Measurements from ENCODE around the gene TSPAN8. TPM values are rescaled to one million over a fixed set of nuclear protein-coding genes. Genes with fewer than 3 reads are reported as not detected.

The TSPAN8 gene
- total and polyA plus RNA-seq, 10 of the 15 experiments (the other 5 are each of a cell fraction or from before 2014, with no cell fraction given), result 0.16 to 0.49 TPM; not detected in 8

DNA sequence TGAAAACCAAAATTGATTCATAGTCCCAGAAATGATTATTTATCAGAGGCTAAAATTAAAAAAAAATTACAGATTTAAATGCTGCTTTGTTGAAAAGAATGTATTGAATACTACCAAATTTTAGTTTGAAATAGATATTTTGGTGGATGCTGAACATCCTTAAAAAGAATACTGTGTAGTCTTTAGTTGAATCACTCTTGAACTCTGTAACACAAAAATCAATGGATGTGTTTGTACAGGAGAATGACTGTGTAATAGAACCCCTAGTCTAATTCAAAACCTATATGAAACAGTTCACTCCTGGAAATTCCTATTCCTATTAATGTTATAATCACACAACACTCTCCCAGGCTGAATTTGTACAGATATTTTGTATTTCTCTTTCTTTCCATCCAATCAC, 1.5 kb upstream of the TSPAN8 start (continued):
- TF ChIP-seq YY1 (IDR thresholded peaks at IDR 0.05; ENCODE audit: low read depth, low read length), result no peak
- no peak for TF ChIP-seq FOXM1 (IDR thresholded peaks at IDR 0.05; ENCODE audit: low read depth, low read length)
- TF ChIP-seq, protein P1, sequence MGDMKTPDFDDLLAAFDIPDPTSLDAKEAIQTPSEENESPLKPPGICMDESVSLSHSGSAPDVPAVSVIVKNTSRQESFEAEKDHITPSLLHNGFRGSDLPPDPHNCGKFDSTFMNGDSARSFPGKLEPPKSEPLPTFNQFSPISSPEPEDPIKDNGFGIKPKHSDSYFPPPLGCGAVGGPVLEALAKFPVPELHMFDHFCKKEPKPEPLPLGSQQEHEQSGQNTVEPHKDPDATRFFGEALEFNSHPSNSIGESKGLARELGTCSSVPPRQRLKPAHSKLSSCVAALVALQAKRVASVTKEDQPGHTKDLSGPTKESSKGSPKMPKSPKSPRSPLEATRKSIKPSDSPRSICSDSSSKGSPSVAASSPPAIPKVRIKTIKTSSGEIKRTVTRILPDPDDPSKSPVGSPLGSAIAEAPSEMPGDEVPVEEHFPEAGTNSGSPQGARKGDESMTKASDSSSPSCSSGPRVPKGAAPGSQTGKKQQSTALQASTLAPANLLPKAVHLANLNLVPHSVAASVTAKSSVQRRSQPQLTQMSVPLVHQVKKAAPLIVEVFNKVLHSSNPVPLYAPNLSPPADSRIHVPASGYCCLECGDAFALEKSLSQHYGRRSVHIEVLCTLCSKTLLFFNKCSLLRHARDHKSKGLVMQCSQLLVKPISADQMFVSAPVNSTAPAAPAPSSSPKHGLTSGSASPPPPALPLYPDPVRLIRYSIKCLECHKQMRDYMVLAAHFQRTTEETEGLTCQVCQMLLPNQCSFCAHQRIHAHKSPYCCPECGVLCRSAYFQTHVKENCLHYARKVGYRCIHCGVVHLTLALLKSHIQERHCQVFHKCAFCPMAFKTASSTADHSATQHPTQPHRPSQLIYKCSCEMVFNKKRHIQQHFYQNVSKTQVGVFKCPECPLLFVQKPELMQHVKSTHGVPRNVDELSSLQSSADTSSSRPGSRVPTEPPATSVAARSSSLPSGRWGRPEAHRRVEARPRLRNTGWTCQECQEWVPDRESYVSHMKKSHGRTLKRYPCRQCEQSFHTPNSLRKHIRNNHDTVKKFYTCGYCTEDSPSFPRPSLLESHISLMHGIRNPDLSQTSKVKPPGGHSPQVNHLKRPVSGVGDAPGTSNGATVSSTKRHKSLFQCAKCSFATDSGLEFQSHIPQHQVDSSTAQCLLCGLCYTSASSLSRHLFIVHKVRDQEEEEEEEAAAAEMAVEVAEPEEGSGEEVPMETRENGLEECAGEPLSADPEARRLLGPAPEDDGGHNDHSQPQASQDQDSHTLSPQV (IDR thresholded peaks at IDR 0.05), result no peak
- no peak for TF ChIP-seq SP1 (IDR thresholded peaks at IDR 0.05; ENCODE audit: low read depth, low read length)

DNA sequence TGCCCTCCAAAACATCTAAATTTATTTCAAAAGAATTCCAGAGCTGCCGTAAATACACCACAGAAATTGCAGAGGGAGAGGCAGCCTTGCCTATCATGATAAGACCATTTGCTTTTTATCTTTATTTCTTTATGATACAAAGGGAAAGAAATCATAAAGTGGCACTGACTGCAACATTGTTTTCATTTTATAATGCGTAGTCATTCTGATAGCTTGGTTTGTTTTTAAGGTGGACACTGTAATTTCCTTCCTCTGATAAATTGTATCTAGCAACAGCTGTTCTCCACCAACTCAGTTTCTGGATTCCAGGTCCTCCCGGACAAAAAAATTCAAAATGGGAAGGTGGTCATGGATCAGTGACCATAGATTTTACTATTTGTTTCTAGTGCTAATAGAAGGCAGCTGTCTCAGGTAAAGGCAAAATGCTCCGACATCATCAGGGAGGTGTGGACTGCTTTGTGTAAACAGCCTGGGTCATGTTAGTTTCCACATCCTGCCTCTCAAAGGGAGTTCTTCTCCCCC, 623 bp upstream of the TSPAN8 start:
- no peaks in the 10 kb centered on the region for H4K20me1 ChIP-seq (ENCODE audit: control insufficient read depth, insufficient read depth)
- H3K9me3 ChIP-seq (replicated peaks; ENCODE audit: control insufficient read depth, insufficient read depth, low read length), result no peaks in the 10 kb centered on the region
- DNase-seq (ENCODE audit: low read depth, low spot score), result no peak
- ChIA-PET POLR2A (no interaction called here), RAD21 (ENCODE audit: unreplicated experiment) (no interaction called here), SMC1A (ENCODE audit: uncharacterized antibody, unreplicated experiment) (no interaction called here), CTCF (no interaction called here)
- H3K9ac ChIP-seq (ENCODE audit: control insufficient read depth, insufficient read depth, low read length), result no peak overlapping the region
- no peak overlapping the region for H2AFZ ChIP-seq (ENCODE audit: control insufficient read depth, low read depth, low read length)
- BruUV-seq (replicated peaks), result no TSS peak
- no peaks in the 10 kb centered on the region for H3K36me3 ChIP-seq (ENCODE audit: control insufficient read depth in 2 of 2, insufficient read depth in 2 of 2, low read length in 1 of 2)
- no peak overlapping the region for H3K4me2 ChIP-seq (ENCODE audit: control insufficient read depth, insufficient read depth)
- no peaks in the 10 kb centered on the region for H3K27me3 ChIP-seq (replicated peaks in 1 of 2; ENCODE audit: control insufficient read depth in 2 of 2, insufficient read depth in 2 of 2, low read length in 1 of 2)
- no peak overlapping the region for H3K27ac ChIP-seq (ENCODE audit: control insufficient read depth, insufficient read depth)
- 45% methylated on average over 4 of the region's 4 CpGs for WGBS (ENCODE audit: insufficient coverage, insufficient replicate concordance, low lambda C conversion rate, missing lambda C conversion rate)
- H3K4me3 ChIP-seq, result no peak overlapping the region
- intact Hi-C loops (cut with micrococcal nuclease; ENCODE audit: unreplicated experiment) (no loop called here), in situ Hi-C loops (cut with MboI) (no loop called here)
- TF ChIP-seq KAT2A (conservative IDR thresholded peaks at IDR 0.05; ENCODE audit: control insufficient read depth, low read depth, low read length) (no peak), PAX5 (IDR thresholded peaks at IDR 0.05; ENCODE audit: borderline replicate concordance, low read depth, low read length) (no peak), IKZF1 (conservative IDR thresholded peaks at IDR 0.05) (no peak), YBX1 (IDR thresholded peaks at IDR 0.05) (no peak), RELA (IDR thresholded peaks at IDR 0.05; ENCODE audit: borderline replicate concordance, partially characterized antibody) (no peak), RBBP5 (conservative IDR thresholded peaks at IDR 0.05) (no peak)
- no peak for ATAC-seq
- no peaks in the 10 kb centered on the region for H3K4me1 ChIP-seq (ENCODE audit: control insufficient read depth, insufficient read depth, low read length)
- no peaks in the 10 kb centered on the region for H3K79me2 ChIP-seq (ENCODE audit: control insufficient read depth, insufficient read depth, low read length)
- no peak for FAIRE-seq
